NCI-H446 treated with DMSO at 0.1 percent for 48 hours (cell line): Measurements from ENCODE around the gene RNF214.

Experiments
- DNase-seq: peaks from one replicate; lab custom pipeline; 2025; lab: John Stamatoyannopoulos, UW

RNF214 gene

DNA sequence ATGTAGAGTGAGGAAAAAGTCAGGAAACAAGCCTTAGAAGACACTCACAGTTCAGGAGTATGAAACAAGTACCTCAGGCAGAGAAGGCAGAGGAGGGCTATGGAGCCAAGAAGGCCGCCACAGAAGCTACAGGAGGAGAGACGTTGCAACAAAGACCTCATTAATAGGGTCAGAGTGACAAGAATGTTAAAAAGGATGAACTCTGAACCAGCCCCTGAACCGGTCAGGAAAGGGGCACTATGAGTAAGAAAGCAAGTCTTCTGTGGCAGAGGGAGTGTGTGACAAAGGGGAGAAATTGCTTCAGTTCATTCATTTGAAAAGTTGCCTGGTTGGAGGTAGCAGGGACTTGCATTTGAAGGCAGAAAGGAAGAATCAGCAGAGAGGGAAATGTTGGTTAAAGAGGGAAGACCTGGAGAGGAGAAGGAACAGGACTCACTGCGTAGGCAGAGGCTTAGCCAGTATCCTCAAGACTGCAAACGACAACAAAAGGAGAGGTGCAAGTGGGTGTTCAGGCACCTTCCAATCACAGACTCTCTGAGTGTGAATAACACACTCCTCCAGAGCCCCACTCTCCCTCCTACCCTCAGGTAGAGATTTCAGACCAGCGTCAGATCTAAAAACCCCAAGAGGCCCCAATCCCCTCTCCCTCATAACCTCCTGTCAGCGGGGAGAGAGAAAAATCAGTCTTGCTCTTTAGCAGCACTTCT, 17.9 kb upstream of the RNF214 start:
- no peak for DNase-seq

DNA sequence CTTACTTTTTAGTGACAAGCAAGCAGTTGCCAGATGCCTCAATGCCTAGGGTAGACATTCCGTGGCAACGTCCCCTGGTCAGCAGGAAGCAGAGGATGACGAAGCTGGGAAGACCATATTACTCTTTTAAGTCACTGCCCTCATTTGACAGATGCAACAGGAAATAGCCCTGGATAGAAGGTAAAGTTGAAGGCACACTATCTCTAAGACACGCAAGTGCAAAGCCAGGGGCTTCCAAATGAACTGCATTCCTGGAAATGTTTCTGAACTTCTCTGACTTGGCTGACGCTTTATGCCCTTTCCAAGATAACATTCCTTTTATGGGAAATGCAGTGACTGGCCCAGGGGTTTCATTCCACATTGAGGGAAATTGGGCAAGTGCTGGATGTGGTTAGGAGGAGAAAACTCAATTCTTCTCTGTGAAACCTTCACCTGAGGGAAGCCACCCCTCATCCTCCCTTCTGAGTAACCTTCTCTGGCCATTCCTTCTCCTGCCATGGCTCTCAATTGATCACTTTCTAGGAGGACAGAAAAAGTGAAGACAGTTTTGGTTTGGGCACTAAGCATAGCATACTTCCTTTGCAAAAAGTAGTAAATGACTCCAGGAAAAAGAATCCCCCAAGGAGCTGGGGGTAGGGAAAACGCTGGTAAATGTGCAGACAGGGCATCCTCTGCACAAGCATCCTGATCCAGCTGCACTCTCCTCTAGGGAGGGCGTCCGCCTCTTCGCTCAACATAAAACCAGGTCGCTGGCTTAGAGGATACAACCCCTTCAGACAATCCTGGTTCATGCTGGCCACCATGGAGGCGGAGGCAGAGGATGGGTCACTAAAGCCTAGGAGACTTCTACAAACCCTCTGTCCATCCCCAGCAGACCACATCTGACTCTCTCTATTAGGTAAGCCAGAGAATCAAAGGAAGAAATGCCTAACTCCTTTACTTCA, 15.1 kb upstream of the RNF214 start:
- DNase-seq = no peak

DNA sequence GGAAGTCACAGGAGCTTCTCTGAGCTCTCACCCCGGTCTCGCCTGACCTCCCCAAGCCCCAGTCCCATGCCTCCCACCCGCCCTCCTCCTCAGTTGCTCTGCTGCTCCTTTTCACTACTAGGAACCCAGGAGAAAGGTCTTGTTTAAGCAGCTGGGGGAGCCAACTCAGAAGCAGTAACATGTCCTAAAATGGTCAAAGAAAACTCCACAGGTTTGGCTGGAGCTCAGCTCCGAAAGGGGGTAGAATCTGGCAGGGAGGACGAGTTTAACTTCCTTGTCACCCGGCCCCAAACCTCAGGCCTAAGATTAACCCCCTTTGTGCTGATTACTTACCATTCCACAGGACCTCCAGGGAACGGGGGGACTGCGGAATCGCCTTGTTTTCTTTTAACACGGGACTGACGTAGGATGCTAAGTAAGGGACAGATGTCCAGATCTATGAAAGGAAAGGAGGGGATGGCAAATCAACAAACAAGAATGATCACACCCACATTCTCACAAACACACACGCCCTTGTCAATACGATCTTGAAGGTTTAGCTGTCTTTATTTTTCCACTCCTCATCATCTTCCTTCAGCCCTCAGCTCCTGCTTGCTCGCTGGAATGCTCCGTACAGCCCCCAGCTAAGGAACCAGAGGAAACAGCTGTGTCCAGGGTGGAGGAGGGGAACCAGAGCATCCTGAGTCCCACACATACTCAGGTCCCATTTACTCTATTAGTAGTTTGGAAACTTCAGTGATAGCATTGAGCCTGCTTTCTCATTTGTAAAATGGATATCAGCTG, 14.1 kb upstream of the RNF214 start:
- no peak for DNase-seq

DNA sequence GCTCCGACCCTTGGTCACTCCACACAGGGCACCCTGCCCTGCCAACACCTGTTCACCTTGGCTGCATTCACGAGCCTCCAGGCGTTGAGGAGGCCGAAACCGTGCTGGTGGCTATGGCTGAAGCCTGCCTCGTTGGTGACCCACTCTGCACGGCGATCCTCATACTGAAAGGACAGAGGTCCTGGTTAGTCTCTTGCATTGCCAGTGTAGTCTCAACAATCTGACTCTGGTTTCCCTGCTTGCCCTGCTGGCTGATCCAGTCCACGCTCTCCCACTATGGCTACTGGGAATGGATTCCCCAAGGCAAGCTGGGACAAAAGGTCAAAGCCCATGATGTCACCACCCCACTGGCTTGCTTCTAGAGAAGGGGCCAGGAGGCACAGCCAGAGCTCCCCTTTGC, 13.5 kb upstream of the RNF214 start:
- DNase-seq = no peak

DNA sequence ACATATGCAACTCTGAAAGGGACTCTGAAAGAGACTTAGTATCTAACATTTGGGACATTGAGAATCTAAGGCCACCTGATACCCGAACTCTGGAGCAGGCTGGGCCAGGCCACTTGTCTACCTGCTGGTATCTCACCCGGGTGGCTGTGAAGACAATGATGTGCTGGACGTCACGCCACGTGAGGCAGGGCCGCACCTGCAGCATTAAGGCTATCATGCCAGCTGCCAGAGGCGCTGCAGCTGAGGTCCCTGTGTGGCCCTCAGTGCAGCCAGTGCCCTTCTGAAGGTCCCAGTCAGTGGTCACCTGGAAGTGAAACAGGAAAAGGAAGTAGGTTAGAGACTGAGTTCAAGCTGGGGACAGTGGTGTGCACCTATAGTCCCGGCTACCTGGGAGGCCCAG, 13.0 kb upstream of the RNF214 start:
- no peak for DNase-seq

DNA sequence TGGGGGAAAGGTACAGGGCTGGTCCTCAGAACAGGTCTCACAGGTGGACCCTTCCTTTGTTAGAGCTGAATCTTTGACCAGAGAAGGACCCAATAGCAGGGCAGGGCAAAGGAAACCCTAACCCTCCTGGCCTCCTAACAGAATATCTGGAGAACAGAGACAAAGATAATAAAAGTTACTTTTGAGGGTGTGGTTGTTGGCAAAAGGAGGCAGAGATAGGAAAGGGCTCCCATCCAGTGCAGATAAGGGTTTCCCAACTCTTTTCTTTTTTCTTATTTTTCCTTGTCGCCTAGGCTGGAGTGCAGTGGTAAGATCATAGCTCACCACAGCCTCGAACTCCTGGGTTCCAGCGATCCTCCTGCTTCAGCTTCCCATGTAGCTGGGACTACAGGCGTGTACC, 12.5 kb upstream of the RNF214 start:
- no peak for DNase-seq

DNA sequence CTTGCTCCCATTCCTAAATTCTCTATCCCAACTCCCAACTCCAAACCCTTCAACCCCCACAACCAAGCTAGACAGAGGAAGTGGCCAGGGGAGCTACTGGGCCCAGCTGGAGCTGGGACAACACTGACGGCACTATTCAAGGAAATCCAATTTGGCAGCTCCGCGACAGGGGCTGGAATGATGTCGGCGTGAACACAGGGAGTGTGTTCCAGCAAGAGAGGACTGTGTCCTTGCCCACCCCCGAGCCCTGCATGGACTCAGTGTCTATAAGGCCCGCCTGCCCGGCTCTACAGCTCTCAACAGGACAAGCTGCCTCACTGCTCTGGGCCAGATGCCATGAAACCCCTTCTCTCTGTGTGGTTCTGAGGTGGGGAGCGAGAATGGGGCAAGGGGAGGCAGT, 11.9 kb upstream of the RNF214 start:
- DNase-seq = no peak

DNA sequence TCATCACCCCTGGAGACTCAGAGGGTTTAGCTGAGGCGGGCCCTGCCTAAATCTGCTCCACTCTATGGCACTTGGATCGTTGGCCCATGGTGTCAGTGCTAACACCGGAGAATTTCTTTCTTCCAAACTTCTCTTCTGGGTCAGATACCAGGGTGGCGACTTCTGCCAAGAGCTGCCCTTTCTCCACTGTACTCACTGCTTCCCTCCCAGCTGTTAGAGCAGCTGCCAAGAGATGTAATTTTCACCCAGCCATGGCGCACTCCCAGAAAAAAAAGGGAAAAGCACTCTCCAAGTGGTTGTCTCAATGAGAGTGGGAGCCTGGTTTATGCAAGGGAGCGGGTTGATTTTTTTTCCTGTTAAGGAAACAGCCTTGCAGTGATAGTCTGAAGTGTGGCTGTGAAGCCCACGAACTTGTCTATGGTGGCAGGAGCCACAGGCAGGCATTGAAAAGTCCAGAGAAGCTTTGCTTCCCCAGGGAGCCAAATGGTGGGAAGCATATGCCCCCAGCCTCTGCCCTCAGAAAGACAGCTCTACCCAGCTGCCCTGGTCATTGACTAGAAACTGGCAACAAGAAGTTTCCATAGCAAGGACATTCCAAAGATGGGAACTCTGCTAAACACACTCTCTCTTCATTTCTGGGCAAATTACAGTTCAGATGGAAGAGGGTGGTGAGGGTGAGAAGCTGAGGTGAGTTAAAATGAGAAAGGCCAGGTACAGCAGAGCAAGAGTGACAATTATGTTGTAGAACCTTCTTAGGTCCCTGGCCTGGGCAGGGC, 11.3 kb upstream of the RNF214 start:
- DNase-seq = no peak

DNA sequence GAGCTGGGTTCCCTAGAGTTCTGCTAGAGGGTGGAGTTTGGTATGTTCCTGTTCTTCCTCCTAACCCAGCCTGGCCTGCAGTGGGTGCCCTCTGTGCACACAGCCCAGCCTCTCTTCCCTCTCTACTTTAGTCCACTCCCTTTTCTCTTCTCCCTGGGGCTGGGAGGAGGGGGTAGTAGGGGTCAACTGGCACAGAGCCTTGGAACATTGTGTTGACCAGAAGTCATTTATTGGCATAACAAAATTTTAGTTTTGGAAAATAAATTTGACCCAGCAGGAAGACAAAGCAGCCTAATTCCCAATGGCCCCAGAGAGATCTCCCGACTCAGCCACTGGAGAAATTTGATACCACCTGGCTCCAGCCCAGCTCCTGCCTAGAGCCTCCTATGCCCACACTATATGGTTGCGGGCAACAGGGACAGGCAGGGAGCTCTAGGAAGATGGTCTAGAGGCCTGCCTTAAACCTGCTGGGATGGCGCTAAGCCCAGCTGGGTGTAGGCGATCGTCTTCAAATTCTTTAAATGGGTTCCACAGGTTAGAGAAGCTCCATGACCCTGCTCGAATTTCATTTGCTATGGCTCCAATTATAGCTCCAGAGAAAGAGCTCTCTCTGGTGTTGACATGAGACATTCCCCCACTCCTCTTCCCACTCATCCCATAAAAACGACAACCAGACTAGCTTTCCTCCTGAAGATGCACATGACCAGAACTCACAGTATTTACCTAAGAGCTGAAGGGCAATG, 10.5 kb upstream of the RNF214 start:
- DNase-seq = peak; percentile 29

DNA sequence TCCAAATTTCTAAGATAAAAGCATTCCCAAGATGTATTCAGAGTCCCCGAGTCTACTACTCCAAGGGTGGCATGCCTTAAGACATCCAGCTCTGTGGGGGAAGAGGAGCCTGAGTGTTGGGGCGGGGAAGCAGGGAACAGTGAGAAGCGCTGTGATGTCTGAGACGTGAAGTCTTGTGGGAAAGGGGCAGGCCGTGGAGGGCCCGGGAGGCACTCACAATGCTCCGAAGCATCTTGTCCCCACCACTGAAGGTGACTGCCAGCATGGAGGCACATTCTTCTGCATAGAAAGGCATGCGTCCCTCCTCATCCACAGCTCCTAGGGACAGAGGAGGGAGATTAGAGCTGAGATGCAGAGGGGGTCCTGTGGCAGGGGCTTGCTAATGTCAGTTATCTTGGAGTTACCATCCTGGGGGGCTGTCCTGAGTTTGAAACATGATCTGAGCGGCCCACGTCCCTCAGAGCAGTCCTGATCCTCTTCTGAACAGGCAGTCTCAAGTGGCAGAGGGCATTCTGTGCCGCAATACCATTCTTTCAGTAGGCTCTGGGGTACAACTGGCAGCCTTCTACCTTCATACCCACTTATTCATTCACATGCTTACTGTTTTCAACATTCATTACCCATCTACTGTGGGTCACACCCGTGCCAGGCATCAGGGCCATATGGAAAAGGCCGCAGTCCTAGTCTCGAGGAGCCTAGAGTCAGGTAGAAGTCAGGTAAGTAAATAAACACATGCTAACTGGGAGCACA, 9.3 kb upstream of the RNF214 start:
- no peak for DNase-seq

DNA sequence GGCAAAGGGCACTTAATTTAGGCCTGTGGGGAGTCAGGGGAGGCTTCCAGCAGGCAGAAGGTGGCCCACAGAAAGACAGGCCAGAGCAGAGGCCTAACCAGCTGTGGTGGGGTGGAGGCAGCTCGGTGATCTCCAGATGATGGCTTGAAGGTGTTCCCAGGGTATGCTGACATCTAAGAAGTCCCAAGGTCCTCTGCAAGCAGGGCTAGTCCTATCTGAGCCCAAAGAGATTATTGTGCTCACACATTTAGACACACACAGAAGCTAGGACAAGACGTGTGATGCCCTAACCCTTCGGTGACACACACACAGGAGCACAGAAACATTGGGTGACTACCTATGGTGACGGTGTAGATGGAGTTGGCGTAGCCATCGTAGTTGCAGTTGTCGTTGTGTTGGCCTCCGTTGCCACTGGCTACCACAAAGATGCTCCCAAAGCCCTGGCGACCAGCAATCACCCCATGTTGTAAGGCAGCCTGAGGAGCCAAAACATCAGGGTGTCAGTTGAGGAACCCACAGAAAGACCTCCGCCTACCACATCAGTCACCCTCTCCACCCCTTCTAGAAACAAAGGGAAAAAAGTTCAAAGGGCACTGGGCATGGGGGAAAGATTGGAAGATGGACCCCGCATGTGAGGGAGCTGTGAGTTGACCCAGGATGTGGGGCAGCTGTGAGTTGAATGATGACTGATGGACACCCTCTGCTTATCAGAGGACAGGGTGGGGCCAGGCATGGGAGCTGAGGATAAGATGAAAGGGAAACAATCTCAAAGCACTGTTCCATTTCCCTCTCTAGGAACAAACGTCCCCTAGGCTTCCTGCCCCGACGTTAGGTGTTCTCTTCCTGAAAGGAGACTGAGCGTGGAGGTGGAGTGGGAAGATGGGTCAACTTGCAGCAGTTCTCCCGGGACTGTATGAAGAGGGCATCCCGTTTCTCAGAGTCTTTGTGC, 8.5 kb upstream of the RNF214 start:
- DNase-seq = no peak

DNA sequence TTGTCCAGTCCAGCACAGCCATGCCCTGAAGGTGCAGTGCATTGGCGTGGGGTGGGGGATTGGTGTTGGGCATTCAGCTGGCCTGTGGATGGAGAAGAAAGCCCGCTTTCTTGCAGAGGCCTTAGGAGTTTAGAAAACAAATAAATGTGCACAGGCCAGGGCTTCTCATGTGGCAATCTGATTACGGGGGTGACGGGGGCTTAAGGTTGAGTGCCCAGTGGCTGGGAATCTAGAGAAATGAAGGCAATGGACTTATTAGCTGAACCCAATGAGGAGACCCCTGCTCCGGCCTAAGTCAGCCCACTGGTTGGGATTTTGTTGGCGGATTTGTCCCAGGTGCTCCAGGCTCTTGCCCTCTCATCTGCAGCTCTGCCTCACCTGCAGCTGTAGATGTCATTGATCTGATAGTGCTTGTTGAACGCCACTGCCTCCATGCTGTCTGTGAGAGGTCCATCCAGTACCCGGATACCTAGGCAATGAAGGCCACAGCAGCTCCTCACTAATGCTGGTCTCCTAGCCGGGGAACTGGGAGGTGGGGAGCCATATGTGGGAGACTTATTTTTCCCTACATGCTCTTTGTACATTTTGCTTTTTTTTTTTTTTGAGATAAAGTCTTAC, 6.8 kb upstream of the RNF214 start:
- no peak for DNase-seq

DNA sequence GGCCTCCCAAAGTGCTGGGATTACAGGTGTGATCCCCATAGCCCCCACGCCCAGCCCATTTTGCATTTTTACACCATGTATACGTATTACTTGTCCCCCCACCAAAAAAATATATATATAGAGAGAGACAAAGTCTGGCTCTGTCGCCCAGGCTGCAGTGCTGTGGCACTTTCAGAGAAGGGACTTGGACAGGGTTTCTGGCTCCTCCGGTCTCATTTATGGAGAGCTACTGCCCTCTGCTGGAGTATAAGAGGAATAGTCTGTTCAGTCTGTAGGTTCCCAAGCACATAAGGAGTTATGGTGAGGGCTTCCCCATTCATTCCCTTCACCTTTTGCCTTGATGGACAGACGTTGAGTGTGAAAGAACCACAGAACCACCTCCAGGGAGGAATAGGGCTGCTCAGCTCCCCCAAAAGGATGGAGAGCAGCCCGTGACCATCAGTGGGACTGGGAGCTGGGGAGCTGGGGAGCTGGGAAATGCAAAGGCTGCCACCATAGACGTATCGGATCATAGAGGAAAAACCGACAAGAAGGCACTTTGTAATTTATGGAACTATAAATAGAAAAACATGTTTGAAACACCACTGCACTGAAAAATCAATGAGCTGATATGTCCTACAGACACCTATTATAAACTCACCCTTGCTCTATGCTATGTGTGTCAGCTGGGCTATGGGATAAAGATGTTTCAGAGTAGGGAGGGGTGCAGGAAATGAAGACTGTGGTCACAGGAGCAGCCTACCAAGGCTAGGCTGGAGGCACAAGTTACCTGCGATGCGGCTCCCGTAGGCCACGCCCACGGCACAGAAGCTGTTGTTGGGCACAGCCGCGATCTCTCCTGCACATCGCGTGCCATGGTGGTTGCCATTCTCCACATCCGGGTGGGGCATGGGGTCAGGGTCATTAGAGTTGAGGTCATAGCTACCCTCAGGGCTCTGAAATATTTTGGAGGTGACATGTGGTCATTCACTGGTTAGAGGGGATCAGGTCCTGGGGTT, 5.8 kb upstream of the RNF214 start:
- peak; percentile 71 for DNase-seq

DNA sequence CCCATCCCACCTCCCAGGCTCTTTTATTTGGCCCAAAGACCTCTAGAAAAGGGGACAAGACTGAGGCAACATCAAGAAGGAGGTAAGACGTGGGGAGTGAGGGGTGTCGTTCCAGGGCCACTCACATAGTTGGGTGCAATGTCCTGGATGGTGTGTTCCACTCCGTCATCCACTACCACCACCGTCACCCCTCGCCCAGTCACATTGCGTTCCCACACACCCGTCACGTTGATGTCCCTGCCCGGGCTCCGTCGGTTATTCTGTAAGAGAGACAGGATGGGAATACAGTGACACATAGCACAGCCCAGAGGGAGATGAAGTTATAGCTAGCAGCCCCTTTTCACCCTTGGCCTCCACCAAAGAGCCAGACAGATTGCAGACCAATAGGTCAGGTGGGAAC, 4.4 kb upstream of the RNF214 start:
- DNase-seq = no peak

DNA sequence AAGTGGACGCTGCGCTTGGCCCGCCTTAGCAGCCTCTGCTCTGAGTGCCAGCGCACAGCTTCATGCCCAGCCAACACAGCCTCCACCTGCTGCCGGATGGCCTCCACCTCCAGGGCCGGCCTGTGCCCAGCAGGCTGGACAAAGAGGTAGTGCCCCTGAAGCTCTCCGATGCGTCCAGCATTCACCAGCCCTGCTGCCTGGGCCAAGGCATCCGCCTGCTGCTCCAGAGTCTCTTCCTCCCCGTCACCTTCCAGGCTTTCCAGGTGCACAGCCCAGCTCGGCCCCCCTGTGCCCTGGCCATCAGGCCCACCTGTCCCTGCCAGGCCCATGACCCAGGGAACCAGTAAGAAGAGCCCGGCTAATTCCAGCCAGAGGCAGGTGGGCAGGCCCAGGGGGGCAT, 3.1 kb upstream of the RNF214 start:
- DNase-seq = no peak

DNA sequence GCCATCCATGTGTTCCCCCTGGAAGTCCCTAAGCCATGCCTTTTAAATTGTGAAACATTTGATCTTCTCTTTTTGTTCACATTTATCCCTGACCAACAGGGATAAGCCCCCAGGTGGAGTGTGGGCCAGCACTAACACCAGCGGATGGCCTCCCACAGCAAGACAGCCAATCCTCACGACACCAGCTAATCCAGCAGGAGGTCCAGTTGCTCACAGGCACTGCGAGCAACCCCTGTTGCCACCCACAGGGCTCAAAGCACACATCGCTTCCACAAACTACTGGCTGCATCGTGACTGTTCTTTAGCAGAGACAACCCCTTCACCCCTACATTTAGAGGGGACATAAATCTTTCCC, 2.6 kb upstream of the RNF214 start:
- DNase-seq = no peak

DNA sequence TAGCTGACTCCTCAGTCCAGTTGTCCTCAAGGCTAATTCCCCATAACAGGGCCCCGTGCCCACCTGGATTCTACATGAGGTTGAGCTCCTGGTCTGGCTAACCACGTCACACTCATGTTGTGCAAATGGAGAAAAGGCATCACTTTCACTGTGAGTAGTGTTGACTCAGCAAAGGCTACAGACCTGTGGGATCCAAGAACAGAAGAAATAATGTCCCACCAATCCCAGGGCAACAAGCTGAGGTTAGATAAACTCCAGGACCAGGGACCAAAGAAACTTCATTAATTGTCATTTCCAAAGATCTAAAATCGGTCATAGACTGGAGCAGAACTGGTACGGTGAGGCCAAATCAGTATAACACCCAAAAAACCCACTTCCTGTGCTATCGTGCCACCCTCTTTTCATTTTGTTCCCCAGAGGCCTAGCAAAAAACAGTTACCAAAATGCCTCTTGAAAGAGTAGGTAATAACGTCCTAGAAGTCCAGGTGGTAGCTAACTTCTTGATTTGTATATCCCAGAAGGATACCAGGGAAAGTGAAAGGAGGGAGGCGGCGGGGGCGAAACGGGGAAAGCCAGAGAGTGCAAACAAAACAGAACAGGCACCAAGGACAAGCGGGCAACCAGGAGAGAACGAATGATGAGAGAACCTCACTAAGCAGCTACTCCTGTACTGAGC, 2.0 kb upstream of the RNF214 start:
- DNase-seq = no peak
